Neural progenitor cell (in vitro differentiated cells): ENCODE measurements around the gene ANGPTL5.

ENCODE experiments used
- CTCF ChIP-seq: fragments of 200-600 bp; sonication (generic); IDR thresholded peaks from 2 replicates; pipeline ENCODE4 v1.5.1; 2017; ENCODE audit warnings: antibody characterized with exemption, mild to moderate bottlenecking
- EZH2phosphoT487 ChIP-seq: fragments of 200-600 bp; sonication (generic); IDR thresholded peaks from 2 replicates; pipeline ENCODE4 v1.6.1; 2017; ENCODE audit warnings: antibody characterized with exemption

GRCh38 chr11:101929294-101929915, 13.1 kb upstream of the ANGPTL5 start:
- TF ChIP-seq CTCF, result no peak
- TF ChIP-seq EZH2phosphoT487, result no peak
